K562 (cell line): ENCODE measurements around the gene C1QTNF5. TPM values are rescaled to one million over a fixed set of nuclear protein-coding genes. Genes with fewer than 3 reads are reported as not detected.

Source experiments
- KAT8 ChIP-seq: fragments of 450-650 bp; IDR thresholded peaks from 2 replicates; pipeline ENCODE4 v1.6.1; 2016; ENCODE audit warnings: low read depth, mild to moderate bottlenecking
- MBD1 ChIP-seq: fragments of 250-450 bp; sonication (Bioruptor Pico); IDR thresholded peaks from 2 replicates; pipeline ENCODE4 v1.8.0; 2022; ENCODE audit warnings: inconsistent platforms
- OTX1 ChIP-seq: fragments of 450-650 bp; formaldehyde crosslinking; IDR thresholded peaks from 2 replicates; pipeline ENCODE4 v1.4.0; 2022; ENCODE audit warnings: mild to moderate bottlenecking
- RBFOX2 ChIP-seq: fragments of 200-400 bp; formaldehyde crosslinking; IDR thresholded peaks from 2 replicates; pipeline ENCODE4 v1.6.1; 2017; ENCODE audit warnings: low read depth, mild to moderate bottlenecking, low read length, moderate library complexity
- RBM39 ChIP-seq: fragments of 200-400 bp; formaldehyde crosslinking; optimal IDR thresholded peaks from 2 replicates; pipeline ENCODE3; 2018; ENCODE audit warnings: low read depth, low read length
- SIX5 ChIP-seq, 2 experiments: IDR thresholded peaks; 2 replicates each; pipeline ENCODE4 v1.6.1; 2011; ENCODE audit warnings: low read length in 2 of 2, borderline replicate concordance in 1 of 2, low read depth in 1 of 2, mild to moderate bottlenecking in 1 of 2, moderate library complexity in 1 of 2; ENCODE audit not compliant: insufficient read depth in 1 of 2
- THAP12 ChIP-seq: fragments of 250-450 bp; sonication (Bioruptor Pico); IDR thresholded peaks from 2 replicates; pipeline ENCODE4 v1.9.0; 2021; ENCODE audit warnings: mild to moderate bottlenecking, inconsistent platforms
- ZNF197 ChIP-seq: fragments of 200-800 bp; sonication (Bioruptor generic); IDR thresholded peaks from 2 replicates; pipeline ENCODE4 v1.6.1; 2016; ENCODE audit warnings: low read depth, missing genetic modification characterization, missing compliant biosample characterization
- ZNF347 ChIP-seq: fragments of 450-650 bp; formaldehyde crosslinking; IDR thresholded peaks from 2 replicates; pipeline ENCODE4 v1.4.0; 2020; ENCODE audit warnings: low read depth, mild to moderate bottlenecking, moderate library complexity
- polyA plus RNA-seq, 8 experiments: library from polyadenylated mRNA; depleted of rRNA in 4 of 8; stranded (reverse) in 5 of 8; unstranded in 3 of 8; fragments of >200 nt; fragmentation: Nextera tagmentation in 2 of 8; fragmentation: Illumina TruSeq in 1 of 8; extraction: Ambion mirVana in 2 of 8; extraction: Trizol in 1 of 8; gene quantifications; 2 replicates each; pipeline versions ENCODE4 v1.2.1 to v1.2.3, GENCODE V29; 2011 to 2014; ENCODE audit warnings: inconsistent platforms in 1 of 8, missing spikeins in 1 of 8
- total RNA-seq, 7 experiments: library from RNA; depleted of rRNA in 6 of 7; stranded (reverse); fragments of >200 nt in 6 of 7; fragmentation: Illumina TruSeq in 2 of 7; extraction: Trizol in 2 of 7; gene quantifications; 2 replicates each; pipeline versions ENCODE4 v1.2.1 to v1.2.3, GENCODE V29; 2011 to 2021; ENCODE audit warnings: low replicate concordance in 1 of 7
- TF ChIP-seq, protein P1 (sequence below), 2 experiments: IDR thresholded peaks in 1 of 2; conservative IDR thresholded peaks in 1 of 2; 2 replicates each; pipeline ENCODE4 v1.6.1; 2016; ENCODE audit warnings: low read depth in 2 of 2, mild to moderate bottlenecking in 1 of 2, missing compliant biosample characterization in 1 of 2, missing genetic modification characterization in 1 of 2, moderate library complexity in 1 of 2
- TF ChIP-seq, protein P2 (sequence below): fragments of 450-650 bp; IDR thresholded peaks from 2 replicates; pipeline ENCODE4 v1.6.1; 2017; ENCODE audit warnings: antibody characterized with exemption, mild to moderate bottlenecking
- TF ChIP-seq, protein P3 (sequence below), 2 experiments: fragments of 450-650 bp; IDR thresholded peaks; 2 replicates each; pipeline ENCODE4 v1.6.1; 2016

C1QTNF5 gene
- total and polyA plus RNA-seq, 9 of the 15 experiments (the other 6 are each of a cell fraction or from before 2014, with no cell fraction given): 0.07 to 0.76 (median 0.24) TPM; not detected in 1

- TF ChIP-seq MBD1 (CRISPR knock-in tag) (no peak), ZNF197 (CRISPR knock-in tag) (0 out of 2 replicates have a peak, but pooled peaks have one; percentile 35), RBFOX2 (peak; percentile 98), THAP12 (CRISPR knock-in tag) (no peak), RBM39 (no peak), KAT8 (no peak), SIX5 (IDR thresholded peaks at IDR 0.05; ENCODE audit: borderline replicate concordance in 1 of 2, insufficient read depth in 1 of 2, low read depth in 1 of 2, low read length in 2 of 2) (no peak), ZNF347 (CRISPR knock-in tag) (no peak), OTX1 (CRISPR knock-in tag) (no peak)
- TF ChIP-seq, protein P1, sequence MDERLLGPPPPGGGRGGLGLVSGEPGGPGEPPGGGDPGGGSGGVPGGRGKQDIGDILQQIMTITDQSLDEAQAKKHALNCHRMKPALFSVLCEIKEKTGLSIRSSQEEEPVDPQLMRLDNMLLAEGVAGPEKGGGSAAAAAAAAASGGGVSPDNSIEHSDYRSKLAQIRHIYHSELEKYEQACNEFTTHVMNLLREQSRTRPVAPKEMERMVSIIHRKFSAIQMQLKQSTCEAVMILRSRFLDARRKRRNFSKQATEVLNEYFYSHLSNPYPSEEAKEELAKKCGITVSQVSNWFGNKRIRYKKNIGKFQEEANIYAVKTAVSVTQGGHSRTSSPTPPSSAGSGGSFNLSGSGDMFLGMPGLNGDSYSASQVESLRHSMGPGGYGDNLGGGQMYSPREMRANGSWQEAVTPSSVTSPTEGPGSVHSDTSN (CRISPR knock-in tag; IDR thresholded peaks at IDR 0.05; ENCODE audit: low read depth): no peak
- TF ChIP-seq, protein P1 (tag; conservative IDR thresholded peaks at IDR 0.05; ENCODE audit: low read depth): no peak
- TF ChIP-seq, protein P2, sequence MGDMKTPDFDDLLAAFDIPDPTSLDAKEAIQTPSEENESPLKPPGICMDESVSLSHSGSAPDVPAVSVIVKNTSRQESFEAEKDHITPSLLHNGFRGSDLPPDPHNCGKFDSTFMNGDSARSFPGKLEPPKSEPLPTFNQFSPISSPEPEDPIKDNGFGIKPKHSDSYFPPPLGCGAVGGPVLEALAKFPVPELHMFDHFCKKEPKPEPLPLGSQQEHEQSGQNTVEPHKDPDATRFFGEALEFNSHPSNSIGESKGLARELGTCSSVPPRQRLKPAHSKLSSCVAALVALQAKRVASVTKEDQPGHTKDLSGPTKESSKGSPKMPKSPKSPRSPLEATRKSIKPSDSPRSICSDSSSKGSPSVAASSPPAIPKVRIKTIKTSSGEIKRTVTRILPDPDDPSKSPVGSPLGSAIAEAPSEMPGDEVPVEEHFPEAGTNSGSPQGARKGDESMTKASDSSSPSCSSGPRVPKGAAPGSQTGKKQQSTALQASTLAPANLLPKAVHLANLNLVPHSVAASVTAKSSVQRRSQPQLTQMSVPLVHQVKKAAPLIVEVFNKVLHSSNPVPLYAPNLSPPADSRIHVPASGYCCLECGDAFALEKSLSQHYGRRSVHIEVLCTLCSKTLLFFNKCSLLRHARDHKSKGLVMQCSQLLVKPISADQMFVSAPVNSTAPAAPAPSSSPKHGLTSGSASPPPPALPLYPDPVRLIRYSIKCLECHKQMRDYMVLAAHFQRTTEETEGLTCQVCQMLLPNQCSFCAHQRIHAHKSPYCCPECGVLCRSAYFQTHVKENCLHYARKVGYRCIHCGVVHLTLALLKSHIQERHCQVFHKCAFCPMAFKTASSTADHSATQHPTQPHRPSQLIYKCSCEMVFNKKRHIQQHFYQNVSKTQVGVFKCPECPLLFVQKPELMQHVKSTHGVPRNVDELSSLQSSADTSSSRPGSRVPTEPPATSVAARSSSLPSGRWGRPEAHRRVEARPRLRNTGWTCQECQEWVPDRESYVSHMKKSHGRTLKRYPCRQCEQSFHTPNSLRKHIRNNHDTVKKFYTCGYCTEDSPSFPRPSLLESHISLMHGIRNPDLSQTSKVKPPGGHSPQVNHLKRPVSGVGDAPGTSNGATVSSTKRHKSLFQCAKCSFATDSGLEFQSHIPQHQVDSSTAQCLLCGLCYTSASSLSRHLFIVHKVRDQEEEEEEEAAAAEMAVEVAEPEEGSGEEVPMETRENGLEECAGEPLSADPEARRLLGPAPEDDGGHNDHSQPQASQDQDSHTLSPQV: peak; percentile 60
- TF ChIP-seq, protein P3, sequence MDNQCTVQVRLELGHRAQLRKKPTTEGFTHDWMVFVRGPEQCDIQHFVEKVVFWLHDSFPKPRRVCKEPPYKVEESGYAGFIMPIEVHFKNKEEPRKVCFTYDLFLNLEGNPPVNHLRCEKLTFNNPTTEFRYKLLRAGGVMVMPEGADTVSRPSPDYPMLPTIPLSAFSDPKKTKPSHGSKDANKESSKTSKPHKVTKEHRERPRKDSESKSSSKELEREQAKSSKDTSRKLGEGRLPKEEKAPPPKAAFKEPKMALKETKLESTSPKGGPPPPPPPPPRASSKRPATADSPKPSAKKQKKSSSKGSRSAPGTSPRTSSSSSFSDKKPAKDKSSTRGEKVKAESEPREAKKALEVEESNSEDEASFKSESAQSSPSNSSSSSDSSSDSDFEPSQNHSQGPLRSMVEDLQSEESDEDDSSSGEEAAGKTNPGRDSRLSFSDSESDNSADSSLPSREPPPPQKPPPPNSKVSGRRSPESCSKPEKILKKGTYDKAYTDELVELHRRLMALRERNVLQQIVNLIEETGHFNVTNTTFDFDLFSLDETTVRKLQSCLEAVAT (IDR thresholded peaks at IDR 0.05): 0 out of 4 replicates have a peak, but pooled peaks of 1 of the 2 experiments have one; percentile 19
Observed at GRCh38 chr11:119320776-119321524, 19.7 kb downstream of the C1QTNF5 start (continued).
